Measurements from ENCODE around the gene CD22.

DNA sequence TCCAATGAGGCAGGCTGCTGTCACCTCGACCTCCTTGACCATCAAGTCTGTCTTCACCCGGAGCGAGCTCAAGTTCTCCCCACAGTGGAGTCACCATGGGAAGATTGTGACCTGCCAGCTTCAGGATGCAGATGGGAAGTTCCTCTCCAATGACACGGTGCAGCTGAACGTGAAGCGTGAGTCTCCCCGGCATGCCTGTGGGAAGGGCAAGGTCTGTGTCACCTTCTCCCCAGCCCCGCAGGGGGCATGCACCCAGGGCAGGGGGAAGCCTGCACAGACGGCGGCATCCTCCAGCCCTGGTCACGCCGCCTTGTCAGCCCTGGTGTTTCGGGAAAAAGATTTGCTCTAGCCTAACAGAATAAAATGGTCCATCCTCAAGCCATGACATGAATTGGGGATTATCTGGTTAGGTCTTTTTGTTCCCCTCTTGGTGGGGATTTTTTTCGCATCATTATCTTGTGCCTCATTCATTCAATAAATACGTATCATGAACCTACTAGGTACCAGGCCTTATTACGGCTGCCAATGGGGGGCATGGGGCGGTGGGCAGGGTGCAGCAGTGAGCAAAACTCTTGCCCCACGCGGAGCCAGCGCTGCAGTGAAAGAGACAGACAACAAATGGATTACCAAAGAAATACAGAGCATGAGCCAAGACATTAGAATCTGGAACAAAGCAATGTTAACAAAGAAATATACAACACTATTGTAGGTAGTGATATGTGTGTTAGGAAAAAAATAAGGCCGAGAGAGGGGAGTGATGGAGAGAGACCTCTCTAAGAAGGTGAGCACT lies 7.4 kb downstream of the CD22 start:
- TF ChIP-seq EZH2phosphoT487 (IDR thresholded peaks at IDR 0.05; ENCODE audit: borderline replicate concordance) = no peak
- TF ChIP-seq, protein P1, sequence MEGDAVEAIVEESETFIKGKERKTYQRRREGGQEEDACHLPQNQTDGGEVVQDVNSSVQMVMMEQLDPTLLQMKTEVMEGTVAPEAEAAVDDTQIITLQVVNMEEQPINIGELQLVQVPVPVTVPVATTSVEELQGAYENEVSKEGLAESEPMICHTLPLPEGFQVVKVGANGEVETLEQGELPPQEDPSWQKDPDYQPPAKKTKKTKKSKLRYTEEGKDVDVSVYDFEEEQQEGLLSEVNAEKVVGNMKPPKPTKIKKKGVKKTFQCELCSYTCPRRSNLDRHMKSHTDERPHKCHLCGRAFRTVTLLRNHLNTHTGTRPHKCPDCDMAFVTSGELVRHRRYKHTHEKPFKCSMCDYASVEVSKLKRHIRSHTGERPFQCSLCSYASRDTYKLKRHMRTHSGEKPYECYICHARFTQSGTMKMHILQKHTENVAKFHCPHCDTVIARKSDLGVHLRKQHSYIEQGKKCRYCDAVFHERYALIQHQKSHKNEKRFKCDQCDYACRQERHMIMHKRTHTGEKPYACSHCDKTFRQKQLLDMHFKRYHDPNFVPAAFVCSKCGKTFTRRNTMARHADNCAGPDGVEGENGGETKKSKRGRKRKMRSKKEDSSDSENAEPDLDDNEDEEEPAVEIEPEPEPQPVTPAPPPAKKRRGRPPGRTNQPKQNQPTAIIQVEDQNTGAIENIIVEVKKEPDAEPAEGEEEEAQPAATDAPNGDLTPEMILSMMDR (conservative IDR thresholded peaks at IDR 0.05; ENCODE audit: low read length) = no peak
